ENCODE results near the gene COLGALT1.

The COLGALT1 gene

DNA sequence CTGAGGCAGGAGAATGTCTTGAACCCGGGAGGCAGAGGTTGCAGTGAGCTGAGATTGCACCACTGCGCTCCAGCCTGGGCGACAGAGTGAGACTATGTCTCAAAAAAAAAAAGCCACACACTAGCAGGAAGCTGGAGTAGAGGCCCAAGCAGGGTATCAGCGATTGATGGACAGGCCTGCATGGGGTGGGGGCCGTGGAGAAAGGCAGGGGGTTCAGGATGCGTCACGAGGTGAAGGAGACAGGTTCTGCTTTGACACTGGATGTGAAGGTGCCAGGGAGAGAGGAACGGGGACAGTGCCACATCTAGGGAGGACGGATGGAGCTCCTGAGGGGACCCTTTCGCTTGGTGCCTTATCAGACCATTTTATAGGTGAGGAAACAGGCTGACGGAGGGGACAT is 7.1 kb downstream of the COLGALT1 start:
- H3K27ac ChIP-seq (replicated peaks), result no peak overlapping the region
- H3K27me3 ChIP-seq (ENCODE audit: insufficient read depth, poor library complexity, severe bottlenecking), result no peaks in the 10 kb centered on the region
- H3K4me3 ChIP-seq (replicated peaks; ENCODE audit: insufficient read depth, low read length), result no peak overlapping the region
- DNase-seq (ENCODE audit: low read depth in 1 of 2, low spot score in 1 of 2), result no peak
- TF ChIP-seq SPI1 (IDR thresholded peaks at IDR 0.05; ENCODE audit: borderline replicate concordance, low read depth), result no peak
- TF ChIP-seq GABPA (IDR thresholded peaks at IDR 0.05; ENCODE audit: low read depth), result no peak
- no peak for TF ChIP-seq POLR2AphosphoS5 (IDR thresholded peaks at IDR 0.05; ENCODE audit: low read depth)
- TF ChIP-seq, protein P1, sequence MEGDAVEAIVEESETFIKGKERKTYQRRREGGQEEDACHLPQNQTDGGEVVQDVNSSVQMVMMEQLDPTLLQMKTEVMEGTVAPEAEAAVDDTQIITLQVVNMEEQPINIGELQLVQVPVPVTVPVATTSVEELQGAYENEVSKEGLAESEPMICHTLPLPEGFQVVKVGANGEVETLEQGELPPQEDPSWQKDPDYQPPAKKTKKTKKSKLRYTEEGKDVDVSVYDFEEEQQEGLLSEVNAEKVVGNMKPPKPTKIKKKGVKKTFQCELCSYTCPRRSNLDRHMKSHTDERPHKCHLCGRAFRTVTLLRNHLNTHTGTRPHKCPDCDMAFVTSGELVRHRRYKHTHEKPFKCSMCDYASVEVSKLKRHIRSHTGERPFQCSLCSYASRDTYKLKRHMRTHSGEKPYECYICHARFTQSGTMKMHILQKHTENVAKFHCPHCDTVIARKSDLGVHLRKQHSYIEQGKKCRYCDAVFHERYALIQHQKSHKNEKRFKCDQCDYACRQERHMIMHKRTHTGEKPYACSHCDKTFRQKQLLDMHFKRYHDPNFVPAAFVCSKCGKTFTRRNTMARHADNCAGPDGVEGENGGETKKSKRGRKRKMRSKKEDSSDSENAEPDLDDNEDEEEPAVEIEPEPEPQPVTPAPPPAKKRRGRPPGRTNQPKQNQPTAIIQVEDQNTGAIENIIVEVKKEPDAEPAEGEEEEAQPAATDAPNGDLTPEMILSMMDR (IDR thresholded peaks at IDR 0.05; ENCODE audit: insufficient read depth, low read length), result no peak
- TF ChIP-seq, protein P2, sequence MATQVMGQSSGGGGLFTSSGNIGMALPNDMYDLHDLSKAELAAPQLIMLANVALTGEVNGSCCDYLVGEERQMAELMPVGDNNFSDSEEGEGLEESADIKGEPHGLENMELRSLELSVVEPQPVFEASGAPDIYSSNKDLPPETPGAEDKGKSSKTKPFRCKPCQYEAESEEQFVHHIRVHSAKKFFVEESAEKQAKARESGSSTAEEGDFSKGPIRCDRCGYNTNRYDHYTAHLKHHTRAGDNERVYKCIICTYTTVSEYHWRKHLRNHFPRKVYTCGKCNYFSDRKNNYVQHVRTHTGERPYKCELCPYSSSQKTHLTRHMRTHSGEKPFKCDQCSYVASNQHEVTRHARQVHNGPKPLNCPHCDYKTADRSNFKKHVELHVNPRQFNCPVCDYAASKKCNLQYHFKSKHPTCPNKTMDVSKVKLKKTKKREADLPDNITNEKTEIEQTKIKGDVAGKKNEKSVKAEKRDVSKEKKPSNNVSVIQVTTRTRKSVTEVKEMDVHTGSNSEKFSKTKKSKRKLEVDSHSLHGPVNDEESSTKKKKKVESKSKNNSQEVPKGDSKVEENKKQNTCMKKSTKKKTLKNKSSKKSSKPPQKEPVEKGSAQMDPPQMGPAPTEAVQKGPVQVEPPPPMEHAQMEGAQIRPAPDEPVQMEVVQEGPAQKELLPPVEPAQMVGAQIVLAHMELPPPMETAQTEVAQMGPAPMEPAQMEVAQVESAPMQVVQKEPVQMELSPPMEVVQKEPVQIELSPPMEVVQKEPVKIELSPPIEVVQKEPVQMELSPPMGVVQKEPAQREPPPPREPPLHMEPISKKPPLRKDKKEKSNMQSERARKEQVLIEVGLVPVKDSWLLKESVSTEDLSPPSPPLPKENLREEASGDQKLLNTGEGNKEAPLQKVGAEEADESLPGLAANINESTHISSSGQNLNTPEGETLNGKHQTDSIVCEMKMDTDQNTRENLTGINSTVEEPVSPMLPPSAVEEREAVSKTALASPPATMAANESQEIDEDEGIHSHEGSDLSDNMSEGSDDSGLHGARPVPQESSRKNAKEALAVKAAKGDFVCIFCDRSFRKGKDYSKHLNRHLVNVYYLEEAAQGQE (IDR thresholded peaks at IDR 0.05; ENCODE audit: insufficient replicate concordance, low read depth), result no peak

DNA sequence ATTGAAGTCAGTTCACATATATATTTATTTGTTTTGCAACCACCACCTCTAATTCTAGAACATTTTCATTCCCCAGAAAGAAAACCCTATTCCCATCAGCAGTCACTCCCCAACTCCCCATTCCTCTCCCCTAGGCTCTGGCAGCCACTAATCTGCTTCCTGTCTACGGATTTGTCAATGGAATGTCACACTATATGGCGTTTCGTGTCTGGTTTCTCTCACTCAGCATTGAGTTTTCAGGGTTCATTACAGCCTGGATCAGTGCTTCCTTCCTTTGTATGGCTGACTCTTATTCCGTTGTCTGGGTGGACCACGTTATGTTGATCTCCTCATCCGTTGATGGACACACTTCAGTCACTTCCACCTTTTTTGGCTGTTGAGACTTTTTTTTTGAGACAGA is 9.3 kb downstream of the COLGALT1 start:
- no peak overlapping the region for H3K27ac ChIP-seq (replicated peaks)
- H3K4me3 ChIP-seq (replicated peaks; ENCODE audit: insufficient read depth, low read length), result no peak overlapping the region
- DNase-seq (ENCODE audit: low read depth in 1 of 2, low spot score in 1 of 2), result no peak
- TF ChIP-seq, protein P1 (IDR thresholded peaks at IDR 0.05; ENCODE audit: insufficient read depth, low read length), result no peak
- TF ChIP-seq GABPA (IDR thresholded peaks at IDR 0.05; ENCODE audit: low read depth) (no peak), POLR2AphosphoS5 (IDR thresholded peaks at IDR 0.05; ENCODE audit: low read depth) (no peak), SPI1 (IDR thresholded peaks at IDR 0.05; ENCODE audit: borderline replicate concordance, low read depth) (no peak)
- TF ChIP-seq, protein P2 (IDR thresholded peaks at IDR 0.05; ENCODE audit: insufficient replicate concordance, low read depth), result no peak
- no peaks in the 10 kb centered on the region for H3K27me3 ChIP-seq (ENCODE audit: insufficient read depth, poor library complexity, severe bottlenecking)

DNA sequence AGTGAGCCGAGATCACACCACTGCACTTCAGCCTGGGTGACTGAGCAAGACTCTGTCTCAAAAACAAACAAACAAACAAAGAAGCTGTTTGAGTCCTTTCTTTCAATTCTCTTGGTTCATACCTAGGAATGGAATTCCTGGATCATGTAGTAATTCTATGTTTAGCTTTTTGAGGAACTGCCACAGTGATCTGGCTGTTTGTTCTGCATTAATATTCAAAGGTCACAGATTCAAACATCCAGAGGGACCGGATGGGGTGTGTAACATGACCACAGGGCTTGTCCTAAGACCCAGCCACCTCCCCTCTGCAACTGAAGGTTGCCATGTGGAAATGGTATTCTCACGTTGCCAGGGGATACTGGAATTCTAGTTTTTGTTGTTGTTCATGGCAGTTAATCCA is 10.2 kb downstream of the COLGALT1 start:
- no peak for DNase-seq (ENCODE audit: low read depth in 1 of 2, low spot score in 1 of 2)
- Histone ChIP-seq H3K4me3 (replicated peaks; ENCODE audit: insufficient read depth, low read length) (no peak overlapping the region), H3K27ac (replicated peaks) (no peak overlapping the region), H3K27me3 (ENCODE audit: insufficient read depth, poor library complexity, severe bottlenecking) (no peaks in the 10 kb centered on the region)
- TF ChIP-seq, protein P1 (IDR thresholded peaks at IDR 0.05; ENCODE audit: insufficient read depth, low read length), result no peak
- no peak for TF ChIP-seq GABPA (IDR thresholded peaks at IDR 0.05; ENCODE audit: low read depth)
- TF ChIP-seq SPI1 (IDR thresholded peaks at IDR 0.05; ENCODE audit: borderline replicate concordance, low read depth), result no peak
- TF ChIP-seq POLR2AphosphoS5 (IDR thresholded peaks at IDR 0.05; ENCODE audit: low read depth), result no peak
- TF ChIP-seq, protein P2 (IDR thresholded peaks at IDR 0.05; ENCODE audit: insufficient replicate concordance, low read depth), result no peak

Data from HL-60 (cell line).